Natural killer cell (primary cell): Measurements from ENCODE around the gene MYO18B. TPM values are rescaled to one million over a fixed set of nuclear protein-coding genes. Genes with fewer than 3 reads are reported as not detected.

ENCODE experiments used
- ATAC-seq, 3 donors: fragments of 150-1000 bp in 2 of 3; fragments of 200-7000 bp in 1 of 3; cut with Tn5 transposase; 1 replicate in 1 of 3; 2 replicates in 2 of 3; pipeline ENCODE4 v1.10.0; 2021; ENCODE audit warnings: mild to moderate bottlenecking in 2 of 3, moderate library complexity in 2 of 3
- DNase-seq, 2 donors: peaks; one replicate each; pipeline versions ENCODE4 v3.0.0 to v3.0.0-alpha.2; 2013 to 2021; ENCODE audit warnings: mixed read lengths in 1 of 2
- H3K27ac ChIP-seq: one replicate; pipeline ENCODE4 v1.5.1; 2013; ENCODE audit warnings: mild to moderate bottlenecking, low read length
- H3K27me3 ChIP-seq: one replicate; pipeline ENCODE4 v1.6.1; 2013; ENCODE audit warnings: low read length; ENCODE audit not compliant: control insufficient read depth, insufficient read depth
- H3K36me3 ChIP-seq: one replicate; pipeline ENCODE4 v1.6.1; 2013; ENCODE audit warnings: low read length; ENCODE audit not compliant: control insufficient read depth, insufficient read depth
- H3K4me1 ChIP-seq: one replicate; pipeline ENCODE4 v1.6.1; 2013; ENCODE audit warnings: low read length; ENCODE audit not compliant: control insufficient read depth, insufficient read depth
- H3K4me3 ChIP-seq: one replicate; pipeline ENCODE4 v1.5.1; 2013; ENCODE audit warnings: low read length
- H3K9me3 ChIP-seq: one replicate; pipeline ENCODE4 v1.6.1; 2013; ENCODE audit warnings: low read length; ENCODE audit not compliant: control insufficient read depth, insufficient read depth
- H3K27ac Mint-ChIP-seq, 2 donors: one replicate each; pipeline ENCODE4 v1.8.0; 2022; ENCODE audit warnings: mild to moderate bottlenecking in 2 of 2, mixed read lengths in 2 of 2, moderate library complexity in 1 of 2
- H3K27me3 Mint-ChIP-seq, 2 donors: one replicate each; pipeline ENCODE4 v1.8.0; 2022; ENCODE audit warnings: low read depth in 2 of 2, mixed read lengths in 2 of 2
- H3K36me3 Mint-ChIP-seq: one replicate; pipeline ENCODE4 v1.8.0; 2022; ENCODE audit warnings: mixed read lengths
- H3K4me1 Mint-ChIP-seq, 2 donors: one replicate each; pipeline ENCODE4 v1.8.0; 2022; ENCODE audit warnings: mixed read lengths in 2 of 2
- H3K4me3 Mint-ChIP-seq: one replicate; pipeline ENCODE4 v1.8.0; 2022; ENCODE audit warnings: mild to moderate bottlenecking, moderate library complexity, mixed read lengths
- H3K9me3 Mint-ChIP-seq, 2 donors: one replicate each; pipeline ENCODE4 v1.8.0; 2022; ENCODE audit warnings: mixed read lengths in 2 of 2
- CTCF ChIP-seq: fragments of 200-600 bp; IDR thresholded peaks from one replicate; pipeline ENCODE4 v1.8.0; 2022; ENCODE audit warnings: antibody characterized with exemption
- WGBS: methylation state at CpG from one replicate; pipeline ENCODE4 v1.1.7; 2013; ENCODE audit warnings: missing lambda C conversion rate; ENCODE audit not compliant: insufficient coverage; 5-methylcytosine and 5-hydroxymethylcytosine counted together
- intact Hi-C: fragments of 100-400 bp; cut with micrococcal nuclease; formaldehyde crosslinking; loops from one replicate; pipeline ENCODE4 v1.14.2; 2022
- total RNA-seq, 4 donors: library from RNA; stranded (reverse); fragments of 120-200 nt in 1 of 4; gene quantifications; one replicate each; pipeline versions ENCODE4 v1.2.3 to v1.2.4, GENCODE V29; 2013 to 2022

The MYO18B gene
- total RNA-seq, 3 donors from 2014 or later (not counting 1 experiment from before 2014, with no cell fraction given): 0.07 to 0.14 (median 0.10) TPM

- H3K36me3 ChIP-seq: no peaks in the 10 kb centered on the region
- WGBS: 82% methylated on average over 4 of the region's 4 CpGs
Measured at GRCh38 chr22:25818541-25818940, 76.6 kb downstream of the MYO18B start.

GRCh38 chr22:25822344-25822743 is 80.4 kb downstream of the MYO18B start:
- WGBS: 90% methylated on average over 6 of the region's 6 CpGs
- intact Hi-C loops: no loop called here
- Histone ChIP-seq H3K36me3 (no peaks in the 10 kb centered on the region), H3K4me1 (no peaks in the 10 kb centered on the region), H3K9me3 (no peaks in the 10 kb centered on the region), H3K4me3 (no peak overlapping the region), H3K27me3 (no peaks in the 10 kb centered on the region), H3K27ac (no peak overlapping the region)
- H3K36me3 Mint-ChIP-seq: no peaks in the 10 kb centered on the region
- DNase-seq (no peak), ATAC-seq (no peak)
- no peaks in the 10 kb centered on the region for H3K4me1 Mint-ChIP-seq
- no peak overlapping the region for H3K27ac Mint-ChIP-seq
- H3K27me3 Mint-ChIP-seq: peaks cover 16 to 30% of the 10 kb centered on the region in 2 donors
- H3K4me3 Mint-ChIP-seq: no peak overlapping the region
- peaks cover 3% of the 10 kb centered on the region in 2 donors for H3K9me3 Mint-ChIP-seq
- TF ChIP-seq CTCF: no peak

More at GRCh38 chr22:25818541-25818940, 76.6 kb downstream of the MYO18B start:
- intact Hi-C loops: no loop called here
- no peaks in the 10 kb centered on the region for H3K4me1 ChIP-seq
- DNase-seq: no peak
- no peak for ATAC-seq
- Mint-ChIP-seq H3K9me3 (peaks cover 3% of the 10 kb centered on the region in 2 donors), H3K27ac (no peak overlapping the region), H3K4me3 (no peak overlapping the region), H3K27me3 (peaks cover 19 to 45% of the 10 kb centered on the region in 2 donors), H3K36me3 (no peaks in the 10 kb centered on the region), H3K4me1 (no peaks in the 10 kb centered on the region)
- H3K27ac ChIP-seq: no peak overlapping the region
- no peak for TF ChIP-seq CTCF
- no peaks in the 10 kb centered on the region for H3K27me3 ChIP-seq
- H3K4me3 ChIP-seq: no peak overlapping the region
- no peaks in the 10 kb centered on the region for H3K9me3 ChIP-seq

- no peaks in the 10 kb centered on the region for H3K4me1 Mint-ChIP-seq
- no peaks in the 10 kb centered on the region for H3K36me3 ChIP-seq
Measured at GRCh38 chr22:25823276-25823675, 81.3 kb downstream of the MYO18B start.

More at GRCh38 chr22:25823276-25823675, 81.3 kb downstream of the MYO18B start:
- 84% methylated on average over 15 of the region's 15 CpGs for WGBS
- peaks cover 14 to 22% of the 10 kb centered on the region in 2 donors for H3K27me3 Mint-ChIP-seq
- DNase-seq (no peak), ATAC-seq (no peak)
- TF ChIP-seq CTCF: no peak
- no peak overlapping the region for H3K4me3 Mint-ChIP-seq
- no peaks in the 10 kb centered on the region for H3K36me3 Mint-ChIP-seq
- no peak overlapping the region for H3K27ac Mint-ChIP-seq
- no peak overlapping the region for H3K27ac ChIP-seq
- H3K4me3 ChIP-seq: no peak overlapping the region
- intact Hi-C loops: no loop called here
- no peaks in the 10 kb centered on the region for H3K9me3 ChIP-seq
- H3K9me3 Mint-ChIP-seq: peaks cover 3% of the 10 kb centered on the region in 2 donors
- no peaks in the 10 kb centered on the region for H3K4me1 ChIP-seq
- H3K27me3 ChIP-seq: no peaks in the 10 kb centered on the region
